Measurements from ENCODE around the gene FLYWCH1. TPM values are rescaled to one million over a fixed set of nuclear protein-coding genes. Genes with fewer than 3 reads are reported as not detected.

The FLYWCH1 gene
- total RNA-seq, 2 experiments from 2014 or later: 26.1 to 61.9 TPM

DNA sequence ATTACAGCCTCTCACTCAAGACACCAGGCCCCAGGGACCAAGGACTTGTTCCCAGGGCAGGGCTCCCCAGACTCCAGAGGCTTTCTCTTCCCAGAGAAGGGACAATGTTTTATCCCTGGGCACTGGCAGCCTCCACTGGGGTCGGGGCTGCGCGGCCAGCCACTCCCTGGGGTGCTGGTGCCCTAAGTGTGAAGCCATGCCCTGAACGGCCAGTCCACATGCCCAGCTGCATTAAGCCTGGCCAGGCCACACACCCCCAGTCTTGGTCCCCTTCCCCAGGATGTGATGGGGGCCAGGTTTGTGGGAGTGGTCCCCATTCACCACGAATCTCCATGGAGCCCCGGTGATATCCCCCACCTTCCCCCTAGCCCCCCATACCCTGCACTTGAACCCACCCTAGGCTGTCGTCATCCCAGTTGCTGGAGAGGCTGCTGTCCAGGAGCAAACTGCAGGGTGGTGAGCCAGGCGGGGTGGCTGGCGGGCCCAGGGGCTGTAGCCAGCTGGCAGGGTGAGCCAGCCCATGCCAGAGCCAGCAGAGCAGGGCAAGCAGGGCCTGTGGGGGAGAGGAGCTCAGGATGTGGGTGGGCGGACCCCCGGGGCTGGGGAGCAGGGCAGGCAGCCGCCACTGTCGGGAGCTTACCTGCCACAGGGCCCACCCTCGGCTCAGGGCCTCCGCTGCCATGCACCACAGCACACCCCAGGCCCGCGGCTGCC is 62.0 kb downstream of the FLYWCH1 start:
- BruUV-seq (replicated peaks): no TSS peak
- DNase-seq (ENCODE audit: low spot score): no peak
- Histone ChIP-seq H3K4me2 (ENCODE audit: low read length) (no peak overlapping the region), H3K79me2 (ENCODE audit: insufficient read depth, low read depth, low read length) (peaks cover 14% of the 10 kb centered on the region; the same call in 1 of the 2 replicates), H3K4me3 (ENCODE audit: low read depth, low read length, poor library complexity, severe bottlenecking) (no peak overlapping the region), H3K9me3 (ENCODE audit: low read length) (no peaks in the 10 kb centered on the region), H3K9me2 (ENCODE audit: insufficient read depth, low read length) (no peaks in the 10 kb centered on the region), H3K36me3 (ENCODE audit: insufficient read depth, low read length) (peaks cover 84% of the 10 kb centered on the region), H3K27ac (ENCODE audit: low read depth, low read length, poor library complexity, severe bottlenecking) (no peak overlapping the region), H3K4me1 (ENCODE audit: insufficient read depth, low read length, poor library complexity, severe bottlenecking) (peaks cover 36% of the 10 kb centered on the region), H4K20me1 (ENCODE audit: insufficient read depth, low read length) (peaks cover 6% of the 10 kb centered on the region; the same call in 1 of the 2 replicates), H2AFZ (ENCODE audit: low read length) (no peak overlapping the region)
- POLR2A ChIA-PET: no interaction called here
- intact Hi-C loops (cut with micrococcal nuclease; ENCODE audit: unreplicated experiment): no loop called here
- TF ChIP-seq EZH2phosphoT487 (IDR thresholded peaks at IDR 0.05; ENCODE audit: borderline replicate concordance, low read depth, low read length): no peak
- TF ChIP-seq, protein P1, sequence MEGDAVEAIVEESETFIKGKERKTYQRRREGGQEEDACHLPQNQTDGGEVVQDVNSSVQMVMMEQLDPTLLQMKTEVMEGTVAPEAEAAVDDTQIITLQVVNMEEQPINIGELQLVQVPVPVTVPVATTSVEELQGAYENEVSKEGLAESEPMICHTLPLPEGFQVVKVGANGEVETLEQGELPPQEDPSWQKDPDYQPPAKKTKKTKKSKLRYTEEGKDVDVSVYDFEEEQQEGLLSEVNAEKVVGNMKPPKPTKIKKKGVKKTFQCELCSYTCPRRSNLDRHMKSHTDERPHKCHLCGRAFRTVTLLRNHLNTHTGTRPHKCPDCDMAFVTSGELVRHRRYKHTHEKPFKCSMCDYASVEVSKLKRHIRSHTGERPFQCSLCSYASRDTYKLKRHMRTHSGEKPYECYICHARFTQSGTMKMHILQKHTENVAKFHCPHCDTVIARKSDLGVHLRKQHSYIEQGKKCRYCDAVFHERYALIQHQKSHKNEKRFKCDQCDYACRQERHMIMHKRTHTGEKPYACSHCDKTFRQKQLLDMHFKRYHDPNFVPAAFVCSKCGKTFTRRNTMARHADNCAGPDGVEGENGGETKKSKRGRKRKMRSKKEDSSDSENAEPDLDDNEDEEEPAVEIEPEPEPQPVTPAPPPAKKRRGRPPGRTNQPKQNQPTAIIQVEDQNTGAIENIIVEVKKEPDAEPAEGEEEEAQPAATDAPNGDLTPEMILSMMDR (conservative IDR thresholded peaks at IDR 0.05; ENCODE audit: low read length): no peak
- CTCF ChIA-PET (ENCODE audit: unreplicated experiment): no interaction called here

GRCh38 chr16:2974319-2975056 is 62.8 kb downstream of the FLYWCH1 start:
- H3K27ac ChIP-seq (ENCODE audit: low read depth, low read length, poor library complexity, severe bottlenecking): no peak overlapping the region
- H3K9me3 ChIP-seq (ENCODE audit: low read length): no peaks in the 10 kb centered on the region
- no peak overlapping the region for H3K4me3 ChIP-seq (ENCODE audit: low read depth, low read length, poor library complexity, severe bottlenecking)
- H3K4me2 ChIP-seq (ENCODE audit: low read length): no peak overlapping the region
- H2AFZ ChIP-seq (ENCODE audit: low read length): no peak overlapping the region
- H3K4me1 ChIP-seq (ENCODE audit: insufficient read depth, low read length, poor library complexity, severe bottlenecking): peaks cover 39% of the 10 kb centered on the region
- H3K36me3 ChIP-seq (ENCODE audit: insufficient read depth, low read length): peaks cover 90% of the 10 kb centered on the region
- ChIA-PET POLR2A (no interaction called here), CTCF (ENCODE audit: unreplicated experiment) (no interaction called here)
- TF ChIP-seq EZH2phosphoT487 (IDR thresholded peaks at IDR 0.05; ENCODE audit: borderline replicate concordance, low read depth, low read length): no peak
- TF ChIP-seq, protein P1 (conservative IDR thresholded peaks at IDR 0.05; ENCODE audit: low read length): no peak
- intact Hi-C loops (cut with micrococcal nuclease; ENCODE audit: unreplicated experiment): no loop called here
- BruUV-seq (replicated peaks): no TSS peak
- peaks cover 21% of the 10 kb centered on the region; the same call in 1 of the 2 replicates for H3K79me2 ChIP-seq (ENCODE audit: insufficient read depth, low read depth, low read length)
- H3K9me2 ChIP-seq (ENCODE audit: insufficient read depth, low read length): no peaks in the 10 kb centered on the region
- peaks cover 6% of the 10 kb centered on the region; the same call in 1 of the 2 replicates for H4K20me1 ChIP-seq (ENCODE audit: insufficient read depth, low read length)
- DNase-seq (ENCODE audit: low spot score): no peak

Data from OCI-LY7 (cell line).